ENCODE data around the gene KRTAP1-1.
"Not testable (repeated sequence)": the region's sequence is repeated elsewhere in the genome, so short reads cannot be mapped to it uniquely, and the experiment has no call there.

KRTAP1-1 gene

GRCh38 chr17:41013181-41013580, 28.1 kb downstream of the KRTAP1-1 start:
- in situ Hi-C loops (cut with HindIII; ENCODE audit: low sequenced_read_pairs), result no loop called here

- in situ Hi-C loops (cut with HindIII; ENCODE audit: low sequenced_read_pairs), result no loop called here
These were observed 28.7 kb downstream of the KRTAP1-1 start for GRCh38 chr17:41012326-41013120.

- in situ Hi-C loops (cut with HindIII; ENCODE audit: low sequenced_read_pairs), result no loop called here
These were observed 30.8 kb downstream of the KRTAP1-1 start for GRCh38 chr17:41010441-41010840.

DNA sequence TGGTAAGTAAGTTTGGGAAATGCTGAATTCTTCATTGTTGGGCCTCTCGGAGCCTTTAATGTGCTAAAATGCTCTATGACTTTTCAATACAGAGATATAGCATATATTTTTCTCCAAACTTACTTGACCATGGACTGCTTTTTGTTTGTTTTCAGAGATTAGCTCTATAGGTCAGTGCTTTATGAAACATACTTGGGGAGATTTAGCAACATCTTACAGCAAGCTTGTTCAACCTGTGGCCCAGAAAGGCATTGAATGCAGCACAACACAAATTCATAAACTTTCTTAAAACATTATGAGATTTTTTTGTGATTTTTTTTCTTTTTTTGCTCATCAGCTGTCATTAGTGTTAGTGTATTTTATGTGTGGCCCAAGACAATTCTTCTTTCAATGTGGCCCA, 31.3 kb downstream of the KRTAP1-1 start:
- in situ Hi-C loops (cut with HindIII; ENCODE audit: low sequenced_read_pairs), result no loop called here

DNA sequence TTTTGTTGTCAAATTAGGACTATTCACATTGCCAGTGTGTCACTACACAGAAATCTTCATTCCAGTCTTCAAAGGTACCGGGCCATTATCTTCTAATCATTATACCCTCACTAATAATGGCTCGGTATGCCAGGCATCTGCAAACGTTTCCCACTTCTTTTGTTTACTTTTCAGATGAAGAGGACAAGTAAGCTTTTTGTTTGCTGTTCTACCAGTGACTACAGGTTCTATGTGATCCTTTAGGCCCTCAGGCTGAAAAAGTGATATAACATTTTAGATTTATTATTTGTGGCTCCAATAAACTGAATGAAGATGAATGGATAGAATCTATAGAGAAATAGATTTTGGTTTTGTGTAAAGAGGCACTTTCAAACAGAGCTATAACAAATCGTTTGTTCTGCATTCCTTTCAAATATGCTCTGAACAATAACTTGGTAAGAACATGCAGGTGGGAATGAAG, 31.9 kb downstream of the KRTAP1-1 start:
- in situ Hi-C loops (cut with HindIII; ENCODE audit: low sequenced_read_pairs), result no loop called here

GRCh38 chr17:41008811-41009210, 32.4 kb downstream of the KRTAP1-1 start, which contains the start of gene KRTAP3-1:
Gene KRTAP3-1, minus strand, starts transcription at chr17:41009128. Its CDS starts 54 bp downstream, at chr17:41009074.
- in situ Hi-C loops (cut with HindIII; ENCODE audit: low sequenced_read_pairs), result no loop called here

DNA sequence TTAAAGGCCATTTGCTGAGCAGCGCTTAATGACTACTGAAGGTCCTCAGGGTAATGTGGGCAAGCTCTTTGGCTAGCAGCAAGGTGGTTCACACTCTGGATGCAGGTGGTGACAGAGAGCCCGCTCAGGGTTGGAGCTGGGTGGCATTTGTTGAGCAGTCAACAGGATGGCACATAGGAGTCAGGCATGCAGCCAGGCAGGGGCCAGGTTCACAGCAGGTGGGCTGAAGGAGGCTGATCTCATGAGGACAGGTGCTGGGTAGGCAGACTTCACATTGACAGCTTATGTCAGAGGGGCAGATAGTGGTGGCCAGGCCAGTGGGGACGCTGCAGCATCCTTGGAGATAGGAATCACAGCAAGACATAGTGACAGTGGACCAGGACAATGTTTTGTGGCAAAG, 36.9 kb downstream of the KRTAP1-1 start:
- in situ Hi-C loops (cut with HindIII; ENCODE audit: low sequenced_read_pairs), result no loop called here

- in situ Hi-C loops (cut with HindIII; ENCODE audit: low sequenced_read_pairs), result no loop called here
These were observed 37.3 kb downstream of the KRTAP1-1 start for GRCh38 chr17:41003926-41004325.

DNA sequence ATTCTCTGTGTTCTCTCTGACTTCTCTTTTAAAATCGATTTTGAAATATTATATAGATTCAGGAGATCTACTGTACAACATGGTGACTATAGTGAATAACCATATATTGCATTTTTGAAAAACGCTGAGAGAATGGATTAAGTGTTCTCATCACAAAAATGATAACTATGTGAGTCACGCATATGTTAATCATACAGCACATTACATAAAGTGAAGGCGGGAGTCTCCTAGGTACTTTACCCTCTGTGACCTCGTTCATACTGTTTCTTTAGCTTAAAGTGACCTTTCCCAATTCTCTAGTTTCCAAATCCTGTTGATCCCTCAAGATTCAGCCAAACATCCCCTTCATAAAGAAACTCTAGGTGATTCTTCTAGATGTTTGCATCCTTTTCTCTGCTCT, 38.4 kb downstream of the KRTAP1-1 start:
- in situ Hi-C loops (cut with HindIII; ENCODE audit: low sequenced_read_pairs), result no loop called here

- in situ Hi-C loops (cut with HindIII; ENCODE audit: low sequenced_read_pairs), result no loop called here
These were observed 39.5 kb downstream of the KRTAP1-1 start for GRCh38 chr17:41001795-41002194.

GRCh38 chr17:40999563-40999962, 41.7 kb downstream of the KRTAP1-1 start, which contains the start of gene KRTAP3-2:
Gene KRTAP3-2, minus strand, starts transcription at chr17:40999906. Its CDS starts 53 bp downstream, at chr17:40999853.
- in situ Hi-C loops (cut with HindIII; ENCODE audit: low sequenced_read_pairs), result not testable (repeated sequence)

DNA sequence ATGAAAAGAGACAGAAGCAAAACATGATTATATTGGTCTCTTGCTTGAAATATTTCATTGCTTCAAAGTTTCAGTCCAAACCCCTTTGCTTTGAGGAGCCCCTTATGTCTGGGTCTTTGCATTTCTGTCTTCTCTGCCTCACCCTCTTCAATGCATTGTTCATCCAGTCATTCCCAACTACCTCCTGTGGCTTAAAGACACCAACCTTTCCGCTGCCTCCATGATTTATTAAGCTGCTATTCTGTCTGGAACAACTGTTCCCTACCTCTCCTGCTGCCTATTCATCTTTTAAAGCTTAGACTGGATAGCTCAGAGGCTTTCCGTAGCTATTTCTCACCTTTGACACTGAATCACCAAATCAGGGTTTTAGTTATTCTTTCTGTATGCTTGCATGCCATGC, 43.9 kb downstream of the KRTAP1-1 start:
- in situ Hi-C loops (cut with HindIII; ENCODE audit: low sequenced_read_pairs), result no loop called here

DNA sequence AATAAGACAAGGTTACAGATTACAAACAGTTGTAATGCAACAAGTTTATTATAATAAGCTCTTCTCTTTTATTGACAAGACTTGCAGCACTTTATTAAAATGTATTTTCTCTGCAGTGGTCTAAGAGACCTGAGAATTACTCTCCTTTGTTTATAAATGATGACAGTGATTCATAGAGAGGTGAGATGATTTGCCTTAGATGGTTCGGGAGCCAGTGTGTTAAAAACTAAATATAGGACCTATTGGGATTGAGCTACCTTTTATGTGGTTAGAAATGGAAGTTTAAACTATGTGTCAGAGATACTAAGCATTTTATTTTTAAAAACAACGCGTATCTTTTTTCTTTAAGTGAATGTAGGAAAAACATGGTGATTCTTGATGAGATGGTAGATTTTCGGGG, 44.4 kb downstream of the KRTAP1-1 start:
- in situ Hi-C loops (cut with HindIII; ENCODE audit: low sequenced_read_pairs), result no loop called here

GRCh38 chr17:40995116-40995515, 46.1 kb downstream of the KRTAP1-1 start:
- in situ Hi-C loops (cut with HindIII; ENCODE audit: low sequenced_read_pairs), result no loop called here

DNA sequence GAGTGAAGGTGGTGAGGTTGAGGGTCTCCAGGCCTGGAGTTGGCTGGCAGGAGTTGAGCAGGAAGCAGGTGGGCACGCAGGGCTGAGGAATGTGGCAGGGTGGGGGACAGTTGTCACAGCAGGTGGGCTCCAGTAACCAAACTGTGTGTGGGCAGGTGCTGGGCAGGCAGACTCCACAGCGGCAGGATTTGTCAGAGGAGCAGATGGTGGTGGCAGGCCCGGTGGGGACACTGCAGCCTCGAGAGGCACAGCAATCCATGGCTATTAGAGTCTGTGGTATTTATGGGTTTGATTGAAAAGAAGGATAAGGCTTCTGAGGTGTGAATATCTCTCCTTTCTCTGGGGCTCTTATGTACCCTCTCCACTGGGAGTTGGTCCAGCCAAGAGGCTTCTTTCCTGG, 47.4 kb downstream of the KRTAP1-1 start, which contains the start of gene KRTAP3-3:
Gene KRTAP3-3 (minus strand): TSS at position 326 of the 400 bp plus-strand sequence. CDS start 67 bp downstream, at position 259.
- in situ Hi-C loops (cut with HindIII; ENCODE audit: low sequenced_read_pairs), result no loop called here

DNA sequence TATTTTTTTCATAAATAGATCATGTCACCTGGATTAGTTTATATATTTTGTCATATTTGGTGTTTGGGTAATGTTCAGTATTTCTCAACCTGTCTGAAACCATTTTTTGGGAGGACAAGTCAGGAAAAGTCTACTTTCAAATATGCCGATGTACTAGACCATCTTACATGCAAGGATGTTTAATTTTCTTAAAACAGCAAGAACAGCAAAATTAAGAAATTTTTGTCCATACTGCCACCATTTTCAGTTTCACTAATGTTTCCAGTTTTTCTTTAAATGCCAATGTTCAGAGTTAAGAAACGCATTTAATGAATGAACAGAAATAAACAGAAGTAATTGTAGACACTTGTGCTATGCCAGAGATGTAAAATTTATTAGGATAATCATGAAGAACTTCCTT, 48.2 kb downstream of the KRTAP1-1 start:
- in situ Hi-C loops (cut with HindIII; ENCODE audit: low sequenced_read_pairs), result no loop called here

DNA sequence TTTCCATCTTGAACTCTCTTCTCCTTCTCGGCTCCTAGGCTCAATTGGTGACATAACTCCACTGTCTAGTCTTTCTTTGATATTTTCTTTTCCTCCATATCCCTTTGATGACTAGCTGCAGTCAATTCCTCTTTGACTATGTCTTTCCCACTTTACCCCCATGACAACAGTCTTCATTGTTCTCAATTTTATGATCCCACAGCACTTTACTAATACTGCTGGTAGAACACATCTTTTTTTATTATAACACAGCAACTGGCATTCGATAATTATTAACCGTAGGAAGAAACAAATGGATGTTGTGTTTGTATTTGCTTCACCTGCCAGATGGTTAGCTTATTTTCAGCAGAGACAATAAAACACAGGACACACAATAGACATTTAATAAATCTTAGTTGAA, 48.6 kb downstream of the KRTAP1-1 start:
- in situ Hi-C loops (cut with HindIII; ENCODE audit: low sequenced_read_pairs), result no loop called here
